ENCODE data around the gene GAB3.

- TF ChIP-seq EP300 (conservative IDR thresholded peaks at IDR 0.05; ENCODE audit: poor library complexity, severe bottlenecking) = no peak
- TF ChIP-seq EZH2 (IDR thresholded peaks at IDR 0.05; ENCODE audit: borderline replicate concordance, insufficient read depth, low read length, poor library complexity, severe bottlenecking) = no peak
- TF ChIP-seq CTCF (IDR thresholded peaks at IDR 0.05; ENCODE audit: poor library complexity, severe bottlenecking) = no peak
- TF ChIP-seq POLR2AphosphoS5 (IDR thresholded peaks at IDR 0.05) = no peak
- TF ChIP-seq TAF1 (IDR thresholded peaks at IDR 0.05; ENCODE audit: low read depth) = no peak
- no peak for TF ChIP-seq SMC3 (conservative IDR thresholded peaks at IDR 0.05; ENCODE audit: poor library complexity)
These were observed 1.0 kb downstream of the GAB3 start for GRCh38 chrX:154749856-154750255.
